ENCODE data around the gene UCHL1. TPM values are rescaled to one million over a fixed set of nuclear protein-coding genes. Genes with fewer than 3 reads are reported as not detected.

Gene UCHL1
- total RNA-seq, 2 donors from 2014 or later: 390 to 562 TPM

DNA sequence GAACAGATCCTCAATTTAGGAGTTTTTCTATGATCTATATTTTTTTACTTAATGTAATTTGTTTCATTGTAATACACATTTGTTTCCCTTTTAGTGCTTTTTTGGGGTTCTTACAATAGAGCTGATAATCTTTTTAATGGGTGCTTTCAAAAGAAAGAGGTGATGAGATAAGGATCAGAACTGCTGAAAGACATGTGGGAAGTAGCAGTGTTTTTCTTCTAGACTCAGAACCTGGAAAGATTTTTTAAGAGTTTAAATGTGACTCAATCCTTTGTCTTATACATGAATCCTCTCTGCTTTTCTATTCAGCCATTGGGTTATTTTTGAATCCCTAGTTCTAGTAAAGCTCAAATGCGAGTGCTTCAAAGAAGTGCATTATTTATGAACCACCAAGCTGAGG lies 25.6 kb downstream of the UCHL1 start:
- no peak overlapping the region for H3K4me3 Mint-ChIP-seq

GRCh38 chr4:41285202-41285863 lies 28.6 kb downstream of the UCHL1 start:
- Histone ChIP-seq H3K9me3 (ENCODE audit: control insufficient read depth, low read length) (peaks cover 20% of the 10 kb centered on the region), H3K27me3 (ENCODE audit: control insufficient read depth, insufficient read depth, low read length, poor library complexity, severe bottlenecking) (no peaks in the 10 kb centered on the region), H3K9ac (ENCODE audit: extremely low read depth, low read length, poor library complexity, severe bottlenecking) (no peak overlapping the region), H3K4me3 (ENCODE audit: low read length) (no peak overlapping the region), H3K4me1 (ENCODE audit: control insufficient read depth, insufficient read depth, low read length) (no peaks in the 10 kb centered on the region), H3K36me3 (ENCODE audit: control insufficient read depth, insufficient read depth, low read length) (no peaks in the 10 kb centered on the region), H3K27ac (ENCODE audit: low read depth, low read length) (no peak overlapping the region)
- no peak overlapping the region for H3K4me3 Mint-ChIP-seq
- H3K27ac Mint-ChIP-seq: no peak overlapping the region
- H3K9me3 Mint-ChIP-seq: peaks cover 14% of the 10 kb centered on the region
- H3K27me3 Mint-ChIP-seq (ENCODE audit: insufficient read depth): peaks cover 5% of the 10 kb centered on the region
- no peak for DNase-seq
- H3K4me1 Mint-ChIP-seq: peaks cover 4% of the 10 kb centered on the region
- WGBS, 2 experiments (ENCODE audit: insufficient coverage in 1 of 2, insufficient read length in 1 of 2): 80 to 91% methylated on average over 4 to 6 of the region's 6 CpGs
- TF ChIP-seq, protein P1, sequence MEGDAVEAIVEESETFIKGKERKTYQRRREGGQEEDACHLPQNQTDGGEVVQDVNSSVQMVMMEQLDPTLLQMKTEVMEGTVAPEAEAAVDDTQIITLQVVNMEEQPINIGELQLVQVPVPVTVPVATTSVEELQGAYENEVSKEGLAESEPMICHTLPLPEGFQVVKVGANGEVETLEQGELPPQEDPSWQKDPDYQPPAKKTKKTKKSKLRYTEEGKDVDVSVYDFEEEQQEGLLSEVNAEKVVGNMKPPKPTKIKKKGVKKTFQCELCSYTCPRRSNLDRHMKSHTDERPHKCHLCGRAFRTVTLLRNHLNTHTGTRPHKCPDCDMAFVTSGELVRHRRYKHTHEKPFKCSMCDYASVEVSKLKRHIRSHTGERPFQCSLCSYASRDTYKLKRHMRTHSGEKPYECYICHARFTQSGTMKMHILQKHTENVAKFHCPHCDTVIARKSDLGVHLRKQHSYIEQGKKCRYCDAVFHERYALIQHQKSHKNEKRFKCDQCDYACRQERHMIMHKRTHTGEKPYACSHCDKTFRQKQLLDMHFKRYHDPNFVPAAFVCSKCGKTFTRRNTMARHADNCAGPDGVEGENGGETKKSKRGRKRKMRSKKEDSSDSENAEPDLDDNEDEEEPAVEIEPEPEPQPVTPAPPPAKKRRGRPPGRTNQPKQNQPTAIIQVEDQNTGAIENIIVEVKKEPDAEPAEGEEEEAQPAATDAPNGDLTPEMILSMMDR (conservative IDR thresholded peaks at IDR 0.05): no peak
- H3K36me3 Mint-ChIP-seq (ENCODE audit: low read depth): no peaks in the 10 kb centered on the region

More for the DNA sequence above, 25.6 kb downstream of the UCHL1 start:
- Mint-ChIP-seq H3K9me3 (peaks cover 14% of the 10 kb centered on the region), H3K27ac (no peak overlapping the region), H3K27me3 (ENCODE audit: insufficient read depth) (no peaks in the 10 kb centered on the region), H3K36me3 (ENCODE audit: low read depth) (peaks cover 3% of the 10 kb centered on the region), H3K4me1 (peaks cover 4% of the 10 kb centered on the region)
- WGBS, 2 experiments (ENCODE audit: insufficient coverage in 1 of 2, insufficient read length in 1 of 2): 45% methylated on average over 1 of the region's 1 CpG; no CpG with 5 or more reads in 1 of the 2 experiments
- Histone ChIP-seq H3K9me3 (ENCODE audit: control insufficient read depth, low read length) (peaks cover 8% of the 10 kb centered on the region), H3K4me1 (ENCODE audit: control insufficient read depth, insufficient read depth, low read length) (no peaks in the 10 kb centered on the region), H3K36me3 (ENCODE audit: control insufficient read depth, insufficient read depth, low read length) (no peaks in the 10 kb centered on the region), H3K9ac (ENCODE audit: extremely low read depth, low read length, poor library complexity, severe bottlenecking) (no peak overlapping the region), H3K4me3 (ENCODE audit: low read length) (no peak overlapping the region), H3K27me3 (ENCODE audit: control insufficient read depth, insufficient read depth, low read length, poor library complexity, severe bottlenecking) (no peaks in the 10 kb centered on the region), H3K27ac (ENCODE audit: low read depth, low read length) (no peak overlapping the region)
- TF ChIP-seq, protein P1 (conservative IDR thresholded peaks at IDR 0.05): no peak
- DNase-seq: no peak

DNA sequence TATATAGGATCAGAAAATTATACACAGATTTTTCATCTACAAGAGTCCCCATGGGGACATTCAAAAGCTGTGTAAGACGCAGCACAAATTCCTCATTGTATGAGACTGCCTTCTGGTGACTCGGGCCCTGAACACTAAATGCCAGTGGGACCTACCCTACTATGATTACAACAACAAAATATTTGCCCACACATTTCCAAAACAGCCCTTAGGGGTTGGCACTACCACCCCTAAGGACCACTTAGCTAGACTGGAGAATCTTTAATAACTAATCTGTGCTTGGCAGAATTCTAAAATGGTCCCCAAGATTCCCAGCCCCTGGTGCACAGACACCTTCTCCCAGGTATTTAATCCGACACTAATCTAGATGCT lies 29.1 kb downstream of the UCHL1 start:
- Histone ChIP-seq H3K4me3 (ENCODE audit: low read length) (no peak overlapping the region), H3K27ac (ENCODE audit: low read depth, low read length) (no peak overlapping the region), H3K9me3 (ENCODE audit: control insufficient read depth, low read length) (peaks cover 20% of the 10 kb centered on the region), H3K9ac (ENCODE audit: extremely low read depth, low read length, poor library complexity, severe bottlenecking) (no peak overlapping the region), H3K36me3 (ENCODE audit: control insufficient read depth, insufficient read depth, low read length) (no peaks in the 10 kb centered on the region), H3K27me3 (ENCODE audit: control insufficient read depth, insufficient read depth, low read length, poor library complexity, severe bottlenecking) (no peaks in the 10 kb centered on the region), H3K4me1 (ENCODE audit: control insufficient read depth, insufficient read depth, low read length) (no peaks in the 10 kb centered on the region)
- Mint-ChIP-seq H3K36me3 (ENCODE audit: low read depth) (no peaks in the 10 kb centered on the region), H3K27ac (no peak overlapping the region), H3K4me3 (no peak overlapping the region), H3K4me1 (peaks cover 4% of the 10 kb centered on the region), H3K9me3 (peaks cover 14% of the 10 kb centered on the region), H3K27me3 (ENCODE audit: insufficient read depth) (peaks cover 5% of the 10 kb centered on the region)
- TF ChIP-seq, protein P1 (conservative IDR thresholded peaks at IDR 0.05): no peak
- no peak for DNase-seq
- 97 to 100% methylated on average over 3 of the region's 3 CpGs for WGBS, 2 experiments (ENCODE audit: insufficient coverage in 1 of 2, insufficient read length in 1 of 2)
